Left renal cortex interstitium (tissue), 4 donors: ENCODE data around the gene IFNGR2. TPM values are rescaled to one million over a fixed set of nuclear protein-coding genes. Genes with fewer than 3 reads are reported as not detected.

Source experiments
- DNase-seq, 4 donors: peaks; one replicate each; pipeline ENCODE4 v3.0.0-alpha.2; 2013; ENCODE audit warnings: low read depth in 4 of 4, low spot score in 2 of 4, missing footprints in 1 of 4
- polyA plus RNA-seq, 4 donors: library from polyadenylated mRNA; unstranded; fragments of 120-200 nt; gene quantifications; one replicate each; pipeline ENCODE4 v1.2.1, GENCODE V29; 2013; ENCODE audit not compliant: insufficient read length in 4 of 4

Gene IFNGR2
- polyA plus RNA-seq, 4 donors, result 70.1 to 88.0 (median 80.2) TPM

DNA sequence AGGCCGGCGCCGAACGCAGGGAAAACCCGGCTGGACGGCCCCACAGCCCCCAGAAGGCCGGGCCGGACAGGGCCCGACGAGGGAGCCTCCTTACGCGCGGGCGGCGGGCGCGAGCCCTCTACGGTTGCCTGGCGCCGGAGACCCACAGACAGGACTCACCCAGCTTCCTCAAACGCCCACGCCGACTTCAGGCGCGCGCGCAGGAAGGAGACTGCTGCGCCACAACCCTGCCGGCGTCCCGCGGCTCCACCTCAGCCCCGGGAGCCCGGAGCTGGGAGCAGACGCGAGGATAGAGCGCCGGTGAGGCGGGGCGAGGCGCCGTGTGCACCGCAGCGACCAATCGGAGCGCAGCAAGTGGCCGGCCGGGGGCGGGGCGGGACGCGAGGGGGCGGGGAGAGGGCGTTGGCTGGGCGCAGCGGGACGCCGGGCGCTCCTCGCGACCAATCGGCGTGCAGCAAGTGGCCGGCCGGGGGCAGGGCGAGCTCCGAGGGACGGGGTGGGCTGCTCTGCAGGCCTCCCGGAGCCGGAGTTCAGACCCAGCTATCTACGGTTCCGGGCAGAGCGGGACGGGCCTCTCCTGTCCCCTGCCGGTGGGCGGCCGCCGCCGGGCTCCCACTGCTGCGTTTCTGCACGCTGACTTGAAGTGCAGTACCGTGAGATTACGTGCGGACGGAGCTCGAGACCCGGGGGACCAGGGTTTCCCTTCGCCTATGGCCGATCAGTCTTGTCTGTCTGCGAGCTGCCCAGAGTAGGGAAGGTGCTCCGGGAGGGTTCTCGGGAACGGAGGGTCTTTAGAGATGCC lies 76.7 kb downstream of the IFNGR2 start, which contains the start of gene TMEM50B:
Gene TMEM50B (minus strand): TSS at position 296 of the 802 bp plus-strand sequence. CDS start 11,089 bp downstream, outside the sequence.
- DNase-seq, result peak; percentile 65 to 89 (median 84)

- DNase-seq, result no peak
These were observed 77.4 kb downstream of the IFNGR2 start for GRCh38 chr21:33480481-33481103.

DNA sequence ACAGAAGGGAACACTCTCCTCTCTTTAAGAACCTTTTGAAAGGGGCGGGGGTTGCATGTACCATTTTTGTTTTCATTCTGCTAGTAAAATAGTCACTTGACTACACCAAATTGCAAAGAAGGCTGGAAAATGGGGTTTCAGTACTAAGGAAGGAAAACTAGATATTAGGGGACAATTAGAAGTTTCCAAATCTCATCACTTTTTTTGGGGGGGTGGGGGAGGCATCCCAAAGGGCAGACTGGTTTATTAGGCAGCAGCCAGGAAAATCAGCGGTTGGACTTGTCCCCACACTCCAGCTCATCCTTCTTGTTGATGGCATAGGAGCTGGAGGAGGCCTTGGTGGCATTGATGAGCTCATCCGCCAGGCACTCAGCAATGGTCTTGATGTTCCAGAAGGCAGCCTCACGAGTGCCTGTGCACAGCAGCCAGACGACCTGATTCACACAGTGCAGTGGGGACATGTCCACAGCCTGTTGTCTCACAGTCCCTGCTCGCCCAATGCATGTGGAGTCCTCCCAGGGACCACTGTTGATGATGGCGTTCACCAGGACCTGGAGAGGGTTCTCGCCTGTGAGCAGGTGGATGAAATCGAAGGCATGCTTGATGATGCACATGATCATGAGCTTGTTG lies 78.2 kb downstream of the IFNGR2 start:
- DNase-seq, result no peak

Other genes with a start within 250 kb of the IFNGR2 start
- 10 to 100 TPM; 11.5 to 23.8 (median 21.1) TPM for gene IFNAR2, start 173.5 kb upstream of the IFNGR2 start, polyA plus RNA-seq
- gene IL10RB, start 137.0 kb upstream of the IFNGR2 start, polyA plus RNA-seq, result 10 to 100 TPM; 28.4 to 35.3 (median 30.9) TPM
- gene IFNAR1, start 78.4 kb upstream of the IFNGR2 start, polyA plus RNA-seq, result 10 to 100 TPM; 33.2 to 37.2 (median 36.5) TPM
- gene TMEM50B, start 76.6 kb downstream of the IFNGR2 start, polyA plus RNA-seq, result 10 to 100 TPM; 49.1 to 85.3 (median 56.4) TPM
- 1 to 10 TPM; 4.3 to 6.1 (median 5.6) TPM for gene DNAJC28, start 88.3 kb downstream of the IFNGR2 start, polyA plus RNA-seq
- 10 to 100 TPM; 63.2 to 95.0 (median 75.1) TPM for gene GART, start 138.7 kb downstream of the IFNGR2 start, polyA plus RNA-seq
- gene SON, start 139.6 kb downstream of the IFNGR2 start, polyA plus RNA-seq, result 100 to 1,000 TPM; 259 to 402 (median 330) TPM
- 10 to 100 TPM; 27.9 to 48.2 (median 35.8) TPM for gene DONSON, start 185.3 kb downstream of the IFNGR2 start, polyA plus RNA-seq
- gene CRYZL1, start 238.3 kb downstream of the IFNGR2 start, polyA plus RNA-seq, result 10 to 100 TPM; 54.8 to 79.4 (median 60.6) TPM
- gene ITSN1, start 239.1 kb downstream of the IFNGR2 start, polyA plus RNA-seq, result 10 to 100 TPM; 36.8 to 57.2 (median 46.8) TPM